Activated naive CD4-positive, alpha-beta T cell treated with anti-CD3 and anti-CD28 coated beads, Interleukin-2, amount 50 U/mL, for 24 hours (primary cell): ENCODE results near the gene DIPK1B.
"Not testable (repeated sequence)": the region's sequence is repeated elsewhere in the genome, so short reads cannot be mapped to it uniquely, and the experiment has no call there.

ENCODE experiments used
- H3K27ac Mint-ChIP-seq: one replicate; pipeline ENCODE4 v1.8.0; 2021; ENCODE audit warnings: mild to moderate bottlenecking, mixed read lengths
- H3K27me3 Mint-ChIP-seq: one replicate; pipeline ENCODE4 v1.8.0; 2021; ENCODE audit warnings: mixed read lengths
- H3K36me3 Mint-ChIP-seq: one replicate; pipeline ENCODE4 v1.8.0; 2021; ENCODE audit warnings: mixed read lengths
- H3K4me1 Mint-ChIP-seq: one replicate; pipeline ENCODE4 v1.8.0; 2021; ENCODE audit warnings: mixed read lengths
- H3K4me3 Mint-ChIP-seq: one replicate; pipeline ENCODE4 v1.8.0; 2021; ENCODE audit warnings: mild to moderate bottlenecking, mixed read lengths
- H3K9me3 Mint-ChIP-seq: one replicate; pipeline ENCODE4 v1.8.0; 2021; ENCODE audit warnings: mixed read lengths

Gene DIPK1B

DNA sequence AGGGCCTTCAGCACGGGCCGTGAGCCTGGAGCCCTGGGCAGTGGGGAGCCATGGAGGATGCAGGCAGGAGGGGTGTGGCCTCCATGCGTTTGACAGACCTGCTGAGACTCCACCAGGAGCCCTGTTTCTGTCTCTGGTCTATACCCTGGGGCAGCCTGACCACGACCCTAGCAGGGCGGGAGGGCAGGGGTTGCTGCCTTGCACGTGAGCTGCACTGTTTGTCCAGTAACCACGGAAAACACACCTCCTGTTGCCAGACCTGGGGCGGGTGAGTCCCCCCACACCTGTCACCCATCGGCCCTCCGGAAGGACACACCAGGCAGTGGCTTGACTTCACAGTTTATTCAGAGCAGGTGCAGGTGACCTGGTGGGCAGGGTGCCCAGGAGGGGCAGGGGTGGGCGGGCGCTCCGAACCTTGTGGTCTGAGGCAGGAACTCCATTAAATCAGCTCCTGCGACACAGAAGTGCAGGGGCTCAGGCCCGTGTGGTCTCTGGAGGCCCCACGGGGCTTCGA lies 41.7 kb downstream of the DIPK1B start:
- H3K4me3 Mint-ChIP-seq: no peak overlapping the region
- H3K27ac Mint-ChIP-seq: no peak overlapping the region
- H3K27me3 Mint-ChIP-seq: peaks cover 4% of the 10 kb centered on the region
- H3K9me3 Mint-ChIP-seq: peaks cover 13% of the 10 kb centered on the region
- peaks cover 4% of the 10 kb centered on the region for H3K4me1 Mint-ChIP-seq
- peaks cover 4% of the 10 kb centered on the region for H3K36me3 Mint-ChIP-seq

GRCh38 chr9:136754626-136755301 lies 42.4 kb downstream of the DIPK1B start:
- H3K27me3 Mint-ChIP-seq: peaks cover 4% of the 10 kb centered on the region
- peaks cover 13% of the 10 kb centered on the region for H3K9me3 Mint-ChIP-seq
- no peak overlapping the region for H3K27ac Mint-ChIP-seq
- H3K4me3 Mint-ChIP-seq: no peak overlapping the region
- H3K4me1 Mint-ChIP-seq: peaks cover 4% of the 10 kb centered on the region
- peaks cover 4% of the 10 kb centered on the region for H3K36me3 Mint-ChIP-seq

GRCh38 chr9:136755302-136756133 lies 43.1 kb downstream of the DIPK1B start:
- H3K4me1 Mint-ChIP-seq, H3K36me3 Mint-ChIP-seq, H3K27me3 Mint-ChIP-seq, H3K4me3 Mint-ChIP-seq, H3K27ac Mint-ChIP-seq: not testable (repeated sequence)
- H3K9me3 Mint-ChIP-seq: peaks cover 13% of the 10 kb centered on the region

DNA sequence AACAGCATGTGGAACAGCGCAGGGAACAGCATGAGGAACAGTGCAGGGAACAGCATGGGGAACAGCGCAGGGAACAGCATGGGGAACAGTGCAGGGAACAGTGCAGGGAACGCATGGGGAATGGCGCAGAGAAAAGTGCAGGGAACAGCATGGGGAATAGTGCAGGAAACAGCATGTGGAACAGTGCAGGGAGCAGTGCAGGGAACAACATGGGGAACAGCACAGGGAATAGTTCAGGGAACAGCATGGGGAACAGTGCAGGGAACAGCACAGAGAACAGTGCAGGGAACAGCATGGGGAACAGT lies 43.7 kb downstream of the DIPK1B start:
- H3K4me1 Mint-ChIP-seq: no peaks in the 10 kb centered on the region
- H3K27ac Mint-ChIP-seq: no peak overlapping the region
- peaks cover 5% of the 10 kb centered on the region for H3K27me3 Mint-ChIP-seq
- peaks cover 4% of the 10 kb centered on the region for H3K36me3 Mint-ChIP-seq
- H3K4me3 Mint-ChIP-seq: no peak overlapping the region
- peaks cover 13% of the 10 kb centered on the region for H3K9me3 Mint-ChIP-seq

DNA sequence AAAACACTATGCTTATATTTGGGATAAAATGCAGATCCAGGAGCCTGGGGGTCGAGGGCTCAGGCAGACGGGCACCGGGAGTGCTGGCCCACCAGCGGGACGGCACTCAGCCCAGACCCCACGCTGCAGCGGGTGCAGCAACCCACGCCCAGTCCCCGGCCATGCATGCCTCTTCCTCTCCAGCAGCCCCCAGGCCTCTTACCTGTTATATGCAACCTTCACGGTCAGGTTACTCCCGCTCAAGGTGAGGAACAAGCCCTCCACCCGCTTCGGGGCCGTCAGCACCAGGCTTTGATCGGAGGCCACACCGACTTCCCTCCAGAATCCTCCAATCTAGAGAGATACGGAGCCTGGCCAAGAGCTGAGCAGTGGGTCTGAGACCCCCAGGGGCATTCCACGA lies 44.5 kb downstream of the DIPK1B start:
- no peak overlapping the region for H3K4me3 Mint-ChIP-seq
- no peak overlapping the region for H3K27ac Mint-ChIP-seq
- H3K27me3 Mint-ChIP-seq: peaks cover 5% of the 10 kb centered on the region
- no peaks in the 10 kb centered on the region for H3K4me1 Mint-ChIP-seq
- H3K9me3 Mint-ChIP-seq: peaks cover 9% of the 10 kb centered on the region
- H3K36me3 Mint-ChIP-seq: peaks cover 4% of the 10 kb centered on the region

DNA sequence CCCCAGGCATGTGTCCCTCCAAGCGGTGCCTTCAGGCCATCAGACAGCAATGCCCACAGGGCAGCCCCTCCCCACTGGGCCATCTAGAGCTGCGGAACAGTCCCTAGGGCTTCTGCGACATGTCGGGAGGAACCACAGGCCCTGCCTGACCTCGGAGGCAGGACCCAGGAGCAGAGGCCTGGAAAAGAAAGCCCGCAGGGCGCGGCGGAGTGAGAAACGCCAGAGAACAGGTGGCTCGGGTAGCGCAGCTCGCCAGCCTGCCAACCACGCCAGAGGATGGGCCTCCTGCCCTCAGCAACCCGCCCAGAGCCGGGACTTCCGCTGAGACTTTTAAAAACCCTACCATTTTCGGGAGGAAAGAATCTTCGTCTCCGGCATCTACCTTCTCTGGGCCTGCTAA lies 45.0 kb downstream of the DIPK1B start:
- Mint-ChIP-seq H3K9me3 (peaks cover 6% of the 10 kb centered on the region), H3K4me1 (no peaks in the 10 kb centered on the region), H3K27me3 (peaks cover 5% of the 10 kb centered on the region), H3K36me3 (peaks cover 4% of the 10 kb centered on the region), H3K27ac (no peak overlapping the region), H3K4me3 (no peak overlapping the region)

DNA sequence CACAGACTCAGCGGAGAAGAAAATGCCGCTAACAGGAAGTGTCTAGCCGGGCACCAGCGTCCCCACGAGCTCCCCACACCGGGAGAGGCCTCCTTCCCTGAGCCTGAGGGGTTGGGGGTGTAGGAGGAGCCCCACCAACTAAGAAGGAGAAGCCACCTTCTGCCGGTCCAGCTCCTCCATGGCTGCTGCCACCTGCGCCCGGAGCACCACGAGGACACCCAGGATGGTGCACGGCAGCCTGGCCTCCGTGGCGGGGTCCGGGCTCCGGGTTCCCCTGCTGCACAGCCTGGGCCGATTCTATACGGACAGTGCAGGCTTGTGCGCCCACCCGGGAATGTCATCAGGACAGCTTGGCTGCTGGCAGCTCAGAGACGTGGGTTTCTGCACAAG lies 45.4 kb downstream of the DIPK1B start:
- H3K27ac Mint-ChIP-seq: no peak overlapping the region
- peaks cover 2% of the 10 kb centered on the region for H3K9me3 Mint-ChIP-seq
- no peak overlapping the region for H3K4me3 Mint-ChIP-seq

DNA sequence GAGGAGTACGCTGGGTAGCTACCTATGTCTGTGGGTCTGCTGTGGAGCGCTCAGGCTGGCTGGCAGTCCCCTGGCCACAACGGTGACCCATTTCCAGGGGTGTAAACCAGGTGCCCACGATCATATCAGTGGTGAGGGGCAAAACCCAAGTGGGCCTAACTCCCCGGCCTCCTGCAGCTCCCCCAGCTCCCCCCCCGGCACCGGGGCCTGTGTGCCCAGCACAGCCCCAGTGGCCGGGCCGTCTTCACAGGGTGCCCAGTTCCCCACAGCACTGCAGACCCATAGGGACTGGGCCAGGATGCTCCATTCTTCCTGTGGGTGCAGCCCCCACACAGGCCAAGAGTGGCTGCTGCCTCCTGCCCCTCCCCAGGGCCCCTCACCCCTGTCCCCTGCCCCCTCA lies 46.6 kb downstream of the DIPK1B start:
- Mint-ChIP-seq H3K4me3 (no peak overlapping the region), H3K36me3 (no peaks in the 10 kb centered on the region), H3K9me3 (no peaks in the 10 kb centered on the region), H3K27me3 (peaks cover 5% of the 10 kb centered on the region), H3K27ac (no peak overlapping the region), H3K4me1 (no peaks in the 10 kb centered on the region)

More for the DNA sequence above, 45.4 kb downstream of the DIPK1B start:
- peaks cover under 1% of the 10 kb centered on the region for H3K36me3 Mint-ChIP-seq
- H3K27me3 Mint-ChIP-seq: peaks cover 3% of the 10 kb centered on the region
- no peaks in the 10 kb centered on the region for H3K4me1 Mint-ChIP-seq

- Mint-ChIP-seq H3K4me3 (no peak overlapping the region), H3K27ac (no peak overlapping the region), H3K27me3 (peaks cover 5% of the 10 kb centered on the region), H3K9me3 (no peaks in the 10 kb centered on the region), H3K4me1 (no peaks in the 10 kb centered on the region), H3K36me3 (no peaks in the 10 kb centered on the region)
Measured at GRCh38 chr9:136759436-136760325, 47.3 kb downstream of the DIPK1B start.

DNA sequence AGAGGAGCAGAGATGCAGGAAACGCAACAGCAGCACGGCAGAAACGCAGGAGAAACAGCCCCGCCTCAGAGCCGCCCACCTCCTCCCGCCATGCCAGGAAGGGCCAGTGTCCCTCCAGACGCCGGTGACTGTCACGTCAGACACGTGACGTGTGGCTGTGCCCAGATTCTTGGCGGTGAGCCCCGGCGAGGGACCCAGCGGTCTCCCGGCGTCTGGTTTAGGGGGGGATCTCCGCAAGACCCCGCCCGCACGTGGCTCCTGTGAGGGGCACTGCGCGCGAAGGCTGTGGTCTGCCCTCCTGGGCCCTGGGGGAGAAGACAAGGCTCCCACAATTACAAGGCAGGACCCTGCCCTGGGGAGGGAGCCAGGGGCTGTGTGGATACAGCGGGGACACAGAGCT lies 48.1 kb downstream of the DIPK1B start:
- Mint-ChIP-seq H3K27ac (no peak overlapping the region), H3K36me3 (no peaks in the 10 kb centered on the region), H3K9me3 (no peaks in the 10 kb centered on the region), H3K27me3 (peaks cover 5% of the 10 kb centered on the region), H3K4me1 (no peaks in the 10 kb centered on the region), H3K4me3 (no peak overlapping the region)

GRCh38 chr9:136760834-136761544 lies 48.6 kb downstream of the DIPK1B start:
- not testable (repeated sequence) for H3K27me3 Mint-ChIP-seq, H3K4me3 Mint-ChIP-seq, H3K36me3 Mint-ChIP-seq, H3K4me1 Mint-ChIP-seq, H3K9me3 Mint-ChIP-seq
- H3K27ac Mint-ChIP-seq: peak overlapping the region; percentile 76

DNA sequence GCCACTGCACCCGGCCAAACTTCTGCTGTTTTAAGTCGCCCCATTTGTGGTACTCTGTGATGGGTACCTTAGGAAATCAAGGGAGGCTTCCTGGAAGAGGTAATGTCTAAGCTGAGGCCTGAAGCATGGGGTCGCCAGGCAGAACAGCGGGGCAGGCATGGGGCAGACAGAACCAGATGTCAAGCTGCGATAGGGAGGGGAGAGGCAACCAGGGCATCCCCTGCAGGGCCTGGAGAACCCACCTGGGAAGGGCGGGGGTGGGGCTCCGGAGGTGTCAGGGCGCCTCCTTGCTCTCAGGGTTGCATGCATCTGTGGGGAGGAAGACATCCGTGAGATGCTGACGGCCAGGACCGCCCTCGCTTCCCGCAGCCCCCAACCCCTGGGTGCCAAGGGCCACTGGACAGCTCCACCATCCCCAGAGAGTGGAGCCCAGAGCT lies 49.2 kb downstream of the DIPK1B start:
- Mint-ChIP-seq H3K4me3 (no peak overlapping the region), H3K36me3 (no peaks in the 10 kb centered on the region), H3K9me3 (no peaks in the 10 kb centered on the region), H3K4me1 (peaks cover under 1% of the 10 kb centered on the region), H3K27ac (no peak overlapping the region), H3K27me3 (peaks cover 3% of the 10 kb centered on the region)

GRCh38 chr9:136762221-136762691 lies 49.9 kb downstream of the DIPK1B start:
- Mint-ChIP-seq H3K4me3 (no peak overlapping the region), H3K36me3 (no peaks in the 10 kb centered on the region), H3K9me3 (no peaks in the 10 kb centered on the region), H3K4me1 (peaks cover 6% of the 10 kb centered on the region), H3K27me3 (peaks cover 8% of the 10 kb centered on the region), H3K27ac (no peak overlapping the region)

DNA sequence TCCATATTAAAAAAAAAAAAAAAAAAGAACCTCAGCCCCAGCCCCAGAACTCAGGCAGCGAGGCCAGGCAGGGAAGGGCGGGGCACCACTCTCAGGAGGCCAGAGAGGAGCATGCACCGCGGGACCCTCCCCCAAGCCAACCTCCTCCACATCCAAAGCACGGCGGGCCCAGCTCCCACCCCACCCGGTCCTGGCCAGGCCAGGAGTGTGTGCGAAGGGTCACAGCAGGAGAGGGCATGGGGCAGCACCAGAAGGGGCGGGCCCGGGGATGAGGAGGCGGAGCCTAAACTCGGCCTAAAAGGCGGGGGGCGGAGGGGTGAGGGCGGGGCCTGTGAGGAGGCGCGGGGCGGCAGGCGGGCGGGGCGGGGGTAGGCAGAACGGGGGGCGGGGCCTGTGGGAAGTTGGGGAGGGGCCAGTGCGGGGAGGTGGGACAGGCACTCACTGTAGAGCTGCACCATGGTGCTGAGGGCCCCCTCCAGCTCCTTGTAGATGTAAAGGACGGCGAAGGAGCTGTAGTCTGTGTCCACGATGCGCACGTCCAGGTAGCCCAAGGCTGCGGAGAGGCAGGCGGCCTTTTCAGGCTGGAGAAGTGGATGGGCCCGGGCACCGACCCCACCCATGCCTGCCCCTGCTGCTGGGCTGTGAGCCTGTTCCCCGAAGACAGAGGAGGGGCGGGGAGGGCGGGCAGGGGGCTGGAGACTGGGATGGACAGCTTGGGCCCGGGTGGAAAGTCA lies 50.7 kb downstream of the DIPK1B start:
- no peak overlapping the region for H3K4me3 Mint-ChIP-seq
- no peaks in the 10 kb centered on the region for H3K36me3 Mint-ChIP-seq
- H3K4me1 Mint-ChIP-seq: peaks cover 6% of the 10 kb centered on the region
- no peak overlapping the region for H3K27ac Mint-ChIP-seq
- no peaks in the 10 kb centered on the region for H3K9me3 Mint-ChIP-seq
- peaks cover 8% of the 10 kb centered on the region for H3K27me3 Mint-ChIP-seq
